SU-DHL-6 (cell line): ENCODE data around the gene COL6A2.

ENCODE experiments used
- H2AFZ ChIP-seq: fragments of 200-600 bp; sonication (generic); 2 replicates; pipeline ENCODE4 v1.6.1; 2014; ENCODE audit warnings: low read depth, mild to moderate bottlenecking, moderate library complexity, mixed read lengths, antibody characterized with exemption, low read length; ENCODE audit not compliant: severe bottlenecking
- H3F3A ChIP-seq: fragments of 200-600 bp; shearing (Covaris generic); 2 replicates; pipeline ENCODE4 v1.6.0; 2016; ENCODE audit warnings: antibody characterized with exemption, mild to moderate bottlenecking; ENCODE audit not compliant: insufficient read depth
- H3K27ac ChIP-seq: fragments of 200-600 bp; sonication (generic); 2 replicates; pipeline ENCODE4 v1.5.1; 2016; ENCODE audit warnings: low read depth, mild to moderate bottlenecking, low read length, moderate library complexity, mixed read lengths
- H3K27me3 ChIP-seq: fragments of 200-600 bp; sonication (generic), shearing (Covaris generic); 2 replicates; pipeline ENCODE4 v1.6.0; 2014; ENCODE audit warnings: mild to moderate bottlenecking, low read length
- H3K36me3 ChIP-seq: fragments of 200-600 bp; sonication (generic); 2 replicates; pipeline ENCODE4 v1.6.1; 2014; ENCODE audit warnings: mild to moderate bottlenecking, low read length, mixed read lengths
- H3K4me2 ChIP-seq: fragments of 300-600, 200-600 bp; shearing (Covaris generic), sonication (generic); 2 replicates; pipeline ENCODE4 v1.6.0; 2014; ENCODE audit warnings: low read length, low read depth, mild to moderate bottlenecking; ENCODE audit not compliant: poor library complexity, severe bottlenecking
- H3K4me3 ChIP-seq: fragments of 200-600 bp; sonication (generic); 2 replicates; pipeline ENCODE4 v1.5.1; 2014; ENCODE audit warnings: antibody characterized with exemption, low read length, mild to moderate bottlenecking, mixed read lengths; ENCODE audit not compliant: insufficient read depth, poor library complexity, severe bottlenecking
- H3K79me2 ChIP-seq: fragments of 200-600 bp; sonication (generic); 2 replicates; pipeline ENCODE4 v1.6.1; 2014; ENCODE audit warnings: mild to moderate bottlenecking, low read length, moderate library complexity; ENCODE audit not compliant: insufficient read depth
- H3K9ac ChIP-seq: fragments of 200-600 bp; sonication (generic); 2 replicates; pipeline ENCODE4 v1.7.0; 2014; ENCODE audit warnings: mild to moderate bottlenecking, low read length
- H3K9me2 ChIP-seq: fragments of 200-600 bp; sonication (generic); replicated peaks from 2 replicates; pipeline ENCODE4 v1.6.1; 2014; ENCODE audit warnings: low read length; ENCODE audit not compliant: insufficient read depth
- H3K9me3 ChIP-seq: fragments of 200-600 bp; sonication (generic); 2 replicates; pipeline ENCODE4 v1.6.1; 2014; ENCODE audit warnings: low read length, mixed read lengths; ENCODE audit not compliant: insufficient read depth
- H4K20me1 ChIP-seq: fragments of 200-600 bp; sonication (generic); 2 replicates; pipeline ENCODE4 v1.6.1; 2014; ENCODE audit warnings: low read depth, mild to moderate bottlenecking, antibody characterized with exemption, low read length, moderate library complexity, mixed read lengths
- CTCF ChIP-seq: fragments of 200-600 bp; sonication (generic); IDR thresholded peaks from one replicate; pipeline ENCODE4 v1.5.1; 2017; ENCODE audit warnings: antibody characterized with exemption, mild to moderate bottlenecking, low read length, moderate library complexity; ENCODE audit not compliant: insufficient read depth, poor library complexity, severe bottlenecking
- EZH2phosphoT487 ChIP-seq: fragments of 200-600 bp; sonication (generic), shearing (Covaris generic); conservative IDR thresholded peaks from 2 replicates; pipeline ENCODE4 v1.6.1; 2018; ENCODE audit warnings: mild to moderate bottlenecking, antibody characterized with exemption, low read length, moderate library complexity, mixed read lengths

Gene COL6A2

GRCh38 chr21:46150491-46151121 lies 52.7 kb downstream of the COL6A2 start:
- no peaks in the 10 kb centered on the region for H3K36me3 ChIP-seq
- H4K20me1 ChIP-seq, result no peaks in the 10 kb centered on the region
- H3K79me2 ChIP-seq, result no peaks in the 10 kb centered on the region
- no peak overlapping the region for H3K27ac ChIP-seq
- no peak overlapping the region for H2AFZ ChIP-seq
- H3K4me2 ChIP-seq, result no peak overlapping the region
- H3K4me3 ChIP-seq, result no peak overlapping the region
- TF ChIP-seq CTCF, result no peak
- TF ChIP-seq EZH2phosphoT487, result no peak
- no peak overlapping the region for H3K9ac ChIP-seq
- H3F3A ChIP-seq, result no peaks in the 10 kb centered on the region
- no peaks in the 10 kb centered on the region for H3K9me2 ChIP-seq
- no peaks in the 10 kb centered on the region for H3K9me3 ChIP-seq
- no peaks in the 10 kb centered on the region for H3K27me3 ChIP-seq

GRCh38 chr21:46151261-46151988 lies 53.5 kb downstream of the COL6A2 start:
- no peaks in the 10 kb centered on the region for H3K36me3 ChIP-seq
- no peaks in the 10 kb centered on the region for H3K9me3 ChIP-seq
- H3K9ac ChIP-seq, result no peak overlapping the region
- H3F3A ChIP-seq, result no peaks in the 10 kb centered on the region
- no peaks in the 10 kb centered on the region for H3K79me2 ChIP-seq
- no peaks in the 10 kb centered on the region for H3K9me2 ChIP-seq
- no peak for TF ChIP-seq EZH2phosphoT487
- TF ChIP-seq CTCF, result no peak
- no peak overlapping the region for H3K4me2 ChIP-seq
- no peaks in the 10 kb centered on the region for H3K27me3 ChIP-seq
- H2AFZ ChIP-seq, result no peak overlapping the region
- H3K4me3 ChIP-seq, result no peak overlapping the region
- no peaks in the 10 kb centered on the region for H4K20me1 ChIP-seq
- no peak overlapping the region for H3K27ac ChIP-seq

GRCh38 chr21:46151989-46152926 lies 54.3 kb downstream of the COL6A2 start:
- Histone ChIP-seq H3K9ac (no peak overlapping the region), H3F3A (no peaks in the 10 kb centered on the region), H3K9me2 (no peaks in the 10 kb centered on the region), H3K4me2 (no peak overlapping the region), H4K20me1 (no peaks in the 10 kb centered on the region), H3K4me3 (no peak overlapping the region), H2AFZ (no peak overlapping the region), H3K79me2 (no peaks in the 10 kb centered on the region), H3K27ac (no peak overlapping the region), H3K36me3 (no peaks in the 10 kb centered on the region), H3K9me3 (no peaks in the 10 kb centered on the region), H3K27me3 (no peaks in the 10 kb centered on the region)
- no peak for TF ChIP-seq CTCF
- TF ChIP-seq EZH2phosphoT487, result no peak
